PC-3 (cell line): Measurements from ENCODE around the gene UBE2E3. TPM values are rescaled to one million over a fixed set of nuclear protein-coding genes. Genes with fewer than 3 reads are reported as not detected.

ENCODE experiments used
- ATAC-seq: fragments of 200-7000 bp; cut with Tn5 transposase; 2 replicates; pipeline ENCODE4 v1.9.1; 2020; ENCODE audit warnings: mild to moderate bottlenecking, moderate library complexity
- BruUV-seq: library from RNA; stranded (reverse); fragments of 400-500 nt; replicated peaks from 2 replicates; lab custom pipeline; 2021; lab: Mats Ljungman, UMichigan
- CTCF ChIA-PET: fragments of 300-600 bp; sonication (Branson Sonifier 250); formaldehyde crosslinking; loops from one replicate; lab custom pipeline; 2022; ENCODE audit warnings: antibody characterized with exemption; lab: Charles Lee
- POLR2A ChIA-PET: fragments of 300-600 bp; sonication (Branson Sonifier 250); formaldehyde crosslinking; loops from one replicate; lab custom pipeline; 2022; ENCODE audit warnings: antibody characterized with exemption; ENCODE audit not compliant: unreplicated experiment; lab: Charles Lee
- DNase-seq: peaks from one replicate; pipeline ENCODE4 v3.0.0-alpha.2; 2015
- H2AFZ ChIP-seq: fragments of 300-600 bp; sonication (generic); 2 replicates; pipeline ENCODE4 v1.6.0; 2016; ENCODE audit warnings: antibody characterized with exemption, low read length
- H3F3A ChIP-seq: fragments of 300-600 bp; sonication (generic); one replicate; pipeline ENCODE4 v1.6.0; 2017; ENCODE audit warnings: antibody characterized with exemption, low read length, control low read depth, mild to moderate bottlenecking; ENCODE audit not compliant: unreplicated experiment
- H3K27ac ChIP-seq: fragments of 300-600 bp; sonication (generic); 2 replicates; pipeline ENCODE4 v1.5.1; 2016; ENCODE audit warnings: mild to moderate bottlenecking, low read length
- H3K27me3 ChIP-seq: fragments of 300-600 bp; sonication (generic); 2 replicates; pipeline ENCODE4 v1.6.1; 2016; ENCODE audit warnings: low read length, mixed read lengths
- H3K36me3 ChIP-seq: fragments of 300-600 bp; sonication (generic); 2 replicates; pipeline ENCODE4 v1.6.1; 2016; ENCODE audit warnings: low read depth, mixed run types, low read length, mixed read lengths
- H3K4me1 ChIP-seq: fragments of 300-600 bp; sonication (generic); 2 replicates; pipeline ENCODE4 v1.5.1; 2016; ENCODE audit warnings: low read length; ENCODE audit not compliant: insufficient read depth
- H3K4me2 ChIP-seq: fragments of 300-600 bp; sonication (generic); 2 replicates; pipeline ENCODE4 v1.6.0; 2016; ENCODE audit warnings: low read length
- H3K4me3 ChIP-seq: fragments of 300-600 bp; sonication (generic); 2 replicates; pipeline ENCODE4 v1.5.1; 2016; ENCODE audit warnings: mild to moderate bottlenecking, low read length, mixed read lengths
- H3K79me2 ChIP-seq: fragments of 300-600 bp; sonication (generic); 2 replicates; pipeline ENCODE4 v1.6.1; 2017; ENCODE audit warnings: low read length, mixed read lengths
- H3K9ac ChIP-seq: fragments of 300-600 bp; sonication (generic); 2 replicates; pipeline ENCODE4 v1.6.0; 2016; ENCODE audit warnings: mild to moderate bottlenecking, low read length
- H3K9me2 ChIP-seq: fragments of 300-600 bp; sonication (generic); replicated peaks from 2 replicates; pipeline ENCODE4 v1.6.1; 2016; ENCODE audit warnings: mixed run types, low read length, mixed read lengths
- H3K9me3 ChIP-seq: fragments of 300-600 bp; sonication (generic); 2 replicates; pipeline ENCODE4 v1.6.1; 2016; ENCODE audit warnings: low read length, mixed read lengths
- H4K20me1 ChIP-seq: fragments of 300-600 bp; sonication (generic); 2 replicates; pipeline ENCODE4 v1.6.1; 2016; ENCODE audit warnings: low read length, mixed read lengths
- CTCF ChIP-seq: fragments of 300-600 bp; sonication (generic); conservative IDR thresholded peaks from 2 replicates; pipeline ENCODE4 v1.5.1; 2017; ENCODE audit warnings: antibody characterized with exemption, low read depth, mild to moderate bottlenecking, low read length
- EZH2 ChIP-seq: fragments of 300-600 bp; sonication (generic); IDR thresholded peaks from one replicate; pipeline ENCODE4 v1.6.1; 2017; ENCODE audit warnings: antibody characterized with exemption, mild to moderate bottlenecking, low read length; ENCODE audit not compliant: unreplicated experiment
- EZH2phosphoT487 ChIP-seq: fragments of 300-600 bp; sonication (generic); IDR thresholded peaks from 2 replicates; pipeline ENCODE4 v1.6.1; 2018; ENCODE audit warnings: mild to moderate bottlenecking, antibody characterized with exemption, low read length, borderline replicate concordance
- intact Hi-C: fragments of 100-400 bp; cut with micrococcal nuclease; formaldehyde crosslinking; loops from 2 replicates; pipeline ENCODE4 v1.9.0; 2023
- total RNA-seq: library from RNA; depleted of rRNA; stranded (reverse); fragments of >200 nt; gene quantifications from 2 replicates; pipeline ENCODE4 v1.2.3, GENCODE V29; 2014

The UBE2E3 gene
- total RNA-seq, 1 experiment from 2014 or later = 95.6 TPM

GRCh38 chr2:181103659-181104058 lies 123.3 kb downstream of the UBE2E3 start:
- intact Hi-C loops = loop anchor here (1.0 to 10.0 kb wide), 8 partner anchors 99 to 1029 kb away; partner anchors contain the start of gene ITGA4
- no peak for DNase-seq
- H3K36me3 ChIP-seq = no peaks in the 10 kb centered on the region; the same call in 1 of the 2 replicates
- peaks cover 33% of the 10 kb centered on the region for H3K4me1 ChIP-seq
- ATAC-seq = no peak
- no peaks in the 10 kb centered on the region for H3F3A ChIP-seq
- no peaks in the 10 kb centered on the region for H4K20me1 ChIP-seq
- no peak overlapping the region for H3K4me2 ChIP-seq
- BruUV-seq = no TSS peak
- no peaks in the 10 kb centered on the region for H3K9me2 ChIP-seq
- H3K79me2 ChIP-seq = no peaks in the 10 kb centered on the region
- H3K4me3 ChIP-seq = no peak overlapping the region
- POLR2A ChIA-PET = no interaction called here
- no peak overlapping the region for H3K9ac ChIP-seq
- CTCF ChIA-PET = interaction anchor here (2.4 kb wide), 1 partner anchor 611 kb away, joined by 9 read pairs; no protein-coding TSS in a partner anchor
- H3K9me3 ChIP-seq = no peaks in the 10 kb centered on the region
- no peak overlapping the region for H2AFZ ChIP-seq
- TF ChIP-seq EZH2 = no peak
- TF ChIP-seq CTCF = no peak
- no peak for TF ChIP-seq EZH2phosphoT487
- H3K27me3 ChIP-seq = no peaks in the 10 kb centered on the region
- H3K27ac ChIP-seq = no peak overlapping the region

GRCh38 chr2:181104512-181105115 lies 124.2 kb downstream of the UBE2E3 start:
- peak; percentile 81 for DNase-seq
- Histone ChIP-seq H3K79me2 (no peaks in the 10 kb centered on the region), H2AFZ (no peak overlapping the region), H3F3A (no peaks in the 10 kb centered on the region), H3K4me3 (no peak overlapping the region), H3K27ac (no peak overlapping the region), H3K9ac (no peak overlapping the region), H3K4me2 (no peak overlapping the region), H3K36me3 (no peaks in the 10 kb centered on the region; the same call in 1 of the 2 replicates), H3K9me2 (no peaks in the 10 kb centered on the region), H3K4me1 (peaks cover 33% of the 10 kb centered on the region), H4K20me1 (no peaks in the 10 kb centered on the region), H3K27me3 (no peaks in the 10 kb centered on the region), H3K9me3 (no peaks in the 10 kb centered on the region)
- intact Hi-C loops = loop anchor here (1.0 to 10.0 kb wide), 8 partner anchors 98 to 1028 kb away; partner anchors contain the start of gene ITGA4
- TF ChIP-seq CTCF (peak; percentile 95), EZH2 (no peak)
- ATAC-seq = peak; percentile 59
- POLR2A ChIA-PET = no interaction called here
- CTCF ChIA-PET = interaction anchor here (0.6 to 2.4 kb wide), 2 partner anchors 23 to 610 kb away, joined by 5 to 9 read pairs; no protein-coding TSS in a partner anchor
- BruUV-seq = no TSS peak

GRCh38 chr2:181105562-181105961 lies 125.2 kb downstream of the UBE2E3 start:
- no peak overlapping the region for H3K4me3 ChIP-seq
- no peaks in the 10 kb centered on the region; the same call in 1 of the 2 replicates for H3K36me3 ChIP-seq
- TF ChIP-seq EZH2phosphoT487 (no peak), EZH2 (no peak), CTCF (no peak)
- H3F3A ChIP-seq = no peaks in the 10 kb centered on the region
- intact Hi-C loops = loop anchor here (2.0 to 10.0 kb wide), 3 partner anchors 209 to 1027 kb away; partner anchors contain the start of gene ITGA4
- no peak overlapping the region for H3K27ac ChIP-seq
- H3K9me3 ChIP-seq = no peaks in the 10 kb centered on the region
- DNase-seq = peak; percentile 55
- no peak overlapping the region; the same call in 1 of the 2 replicates for H2AFZ ChIP-seq
- ChIA-PET CTCF (interaction anchor here (0.6 to 2.4 kb wide), 3 partner anchors 361 to 609 kb away, joined by 3 to 9 read pairs (median 3); no protein-coding TSS in a partner anchor), POLR2A (interaction anchor here (0.7 kb wide), 1 partner anchor 47 kb away, joined by 3 read pairs; no protein-coding TSS in a partner anchor)
- no peak overlapping the region for H3K9ac ChIP-seq
- H3K4me2 ChIP-seq = peak overlapping the region; percentile 23
- no TSS peak for BruUV-seq
- H3K4me1 ChIP-seq = peaks cover 33% of the 10 kb centered on the region
- no peaks in the 10 kb centered on the region for H3K9me2 ChIP-seq
- H4K20me1 ChIP-seq = no peaks in the 10 kb centered on the region
- no peaks in the 10 kb centered on the region for H3K79me2 ChIP-seq
- no peaks in the 10 kb centered on the region for H3K27me3 ChIP-seq
- no peak; the same call in 1 of the 2 replicates for ATAC-seq
